ENCODE measurements around the gene ULK4. TPM values are rescaled to one million over a fixed set of nuclear protein-coding genes. Genes with fewer than 3 reads are reported as not detected.

ULK4 gene
- polyA plus RNA-seq, 1 donor from 2014 or later: 7.2 TPM

GRCh38 chr3:41210966-41211365 is 750.9 kb downstream of the ULK4 start:
- H4K20me1 ChIP-seq (ENCODE audit: insufficient read depth): no peaks in the 10 kb centered on the region
- no peak overlapping the region for H3K4me3 ChIP-seq (ENCODE audit: low read length)
- no peaks in the 10 kb centered on the region for H3K9me3 ChIP-seq (ENCODE audit: low read length)
- peaks cover 98% of the 10 kb centered on the region for H3K79me2 ChIP-seq (replicated peaks; ENCODE audit: insufficient read depth, low read length)
- no peaks in the 10 kb centered on the region for H3F3A ChIP-seq (ENCODE audit: insufficient read depth, low read length, poor library complexity, severe bottlenecking)
- no peak overlapping the region for H3K9ac ChIP-seq (ENCODE audit: low read length)
- H3K36me3 ChIP-seq (ENCODE audit: insufficient read depth, low read length): no peaks in the 10 kb centered on the region
- no peak overlapping the region for H3K27ac ChIP-seq (ENCODE audit: low read length)
- no peaks in the 10 kb centered on the region for H3K27me3 ChIP-seq (ENCODE audit: insufficient read depth, low read depth, low read length)
- H3K9me2 ChIP-seq (ENCODE audit: insufficient read depth, low read length): no peaks in the 10 kb centered on the region
- no peak overlapping the region for H2AFZ ChIP-seq (ENCODE audit: low read depth, low read length)
- H3K4me2 ChIP-seq (ENCODE audit: low read length): no peak overlapping the region
- TF ChIP-seq EZH2 (IDR thresholded peaks at IDR 0.05; ENCODE audit: borderline replicate concordance, insufficient read depth, low read length, poor library complexity, severe bottlenecking) (no peak), MXI1 (conservative IDR thresholded peaks at IDR 0.05; ENCODE audit: poor library complexity, severe bottlenecking) (no peak), CTCF (IDR thresholded peaks at IDR 0.05; ENCODE audit: poor library complexity, severe bottlenecking) (no peak), SMC3 (conservative IDR thresholded peaks at IDR 0.05; ENCODE audit: poor library complexity) (no peak), RAD21 (conservative IDR thresholded peaks at IDR 0.05) (no peak), EP300 (conservative IDR thresholded peaks at IDR 0.05; ENCODE audit: poor library complexity, severe bottlenecking) (no peak), POLR2AphosphoS5 (IDR thresholded peaks at IDR 0.05) (no peak), TAF1 (IDR thresholded peaks at IDR 0.05; ENCODE audit: low read depth) (no peak)
- TF ChIP-seq, protein P1, sequence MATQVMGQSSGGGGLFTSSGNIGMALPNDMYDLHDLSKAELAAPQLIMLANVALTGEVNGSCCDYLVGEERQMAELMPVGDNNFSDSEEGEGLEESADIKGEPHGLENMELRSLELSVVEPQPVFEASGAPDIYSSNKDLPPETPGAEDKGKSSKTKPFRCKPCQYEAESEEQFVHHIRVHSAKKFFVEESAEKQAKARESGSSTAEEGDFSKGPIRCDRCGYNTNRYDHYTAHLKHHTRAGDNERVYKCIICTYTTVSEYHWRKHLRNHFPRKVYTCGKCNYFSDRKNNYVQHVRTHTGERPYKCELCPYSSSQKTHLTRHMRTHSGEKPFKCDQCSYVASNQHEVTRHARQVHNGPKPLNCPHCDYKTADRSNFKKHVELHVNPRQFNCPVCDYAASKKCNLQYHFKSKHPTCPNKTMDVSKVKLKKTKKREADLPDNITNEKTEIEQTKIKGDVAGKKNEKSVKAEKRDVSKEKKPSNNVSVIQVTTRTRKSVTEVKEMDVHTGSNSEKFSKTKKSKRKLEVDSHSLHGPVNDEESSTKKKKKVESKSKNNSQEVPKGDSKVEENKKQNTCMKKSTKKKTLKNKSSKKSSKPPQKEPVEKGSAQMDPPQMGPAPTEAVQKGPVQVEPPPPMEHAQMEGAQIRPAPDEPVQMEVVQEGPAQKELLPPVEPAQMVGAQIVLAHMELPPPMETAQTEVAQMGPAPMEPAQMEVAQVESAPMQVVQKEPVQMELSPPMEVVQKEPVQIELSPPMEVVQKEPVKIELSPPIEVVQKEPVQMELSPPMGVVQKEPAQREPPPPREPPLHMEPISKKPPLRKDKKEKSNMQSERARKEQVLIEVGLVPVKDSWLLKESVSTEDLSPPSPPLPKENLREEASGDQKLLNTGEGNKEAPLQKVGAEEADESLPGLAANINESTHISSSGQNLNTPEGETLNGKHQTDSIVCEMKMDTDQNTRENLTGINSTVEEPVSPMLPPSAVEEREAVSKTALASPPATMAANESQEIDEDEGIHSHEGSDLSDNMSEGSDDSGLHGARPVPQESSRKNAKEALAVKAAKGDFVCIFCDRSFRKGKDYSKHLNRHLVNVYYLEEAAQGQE (IDR thresholded peaks at IDR 0.05; ENCODE audit: borderline replicate concordance): no peak

GRCh38 chr3:41209646-41210045 is 752.3 kb downstream of the ULK4 start:
- Histone ChIP-seq H3K36me3 (ENCODE audit: insufficient read depth, low read length) (no peaks in the 10 kb centered on the region), H2AFZ (ENCODE audit: low read depth, low read length) (no peak overlapping the region), H3K27ac (ENCODE audit: low read length) (no peak overlapping the region), H3K79me2 (replicated peaks; ENCODE audit: insufficient read depth, low read length) (peaks cover 98% of the 10 kb centered on the region), H3K27me3 (ENCODE audit: insufficient read depth, low read depth, low read length) (no peaks in the 10 kb centered on the region), H3K9ac (ENCODE audit: low read length) (no peak overlapping the region), H3K4me3 (ENCODE audit: low read length) (no peak overlapping the region), H4K20me1 (ENCODE audit: insufficient read depth) (peaks cover 1% of the 10 kb centered on the region), H3K9me3 (ENCODE audit: low read length) (no peaks in the 10 kb centered on the region), H3F3A (ENCODE audit: insufficient read depth, low read length, poor library complexity, severe bottlenecking) (no peaks in the 10 kb centered on the region), H3K9me2 (ENCODE audit: insufficient read depth, low read length) (no peaks in the 10 kb centered on the region), H3K4me2 (ENCODE audit: low read length) (no peak overlapping the region)
- no peak for TF ChIP-seq POLR2AphosphoS5 (IDR thresholded peaks at IDR 0.05)
- TF ChIP-seq MXI1 (conservative IDR thresholded peaks at IDR 0.05; ENCODE audit: poor library complexity, severe bottlenecking): no peak
- TF ChIP-seq TAF1 (IDR thresholded peaks at IDR 0.05; ENCODE audit: low read depth): no peak

Data from neural cell (in vitro differentiated cells).